Caco-2 (cell line): Measurements from ENCODE around the gene MPC1. TPM values are rescaled to one million over a fixed set of nuclear protein-coding genes. Genes with fewer than 3 reads are reported as not detected.
A peak's percentile ranks its signal among the peaks of the same experiment; 100 is the strongest.

Source experiments
- BruUV-seq: library from RNA; stranded (reverse); fragments of 400-500 nt; replicated peaks from 2 replicates; lab custom pipeline; 2021; lab: Mats Ljungman, UMichigan
- CTCF ChIA-PET: fragments of 300-600 bp; sonication (Branson Sonifier 250); formaldehyde crosslinking; loops from one replicate; lab custom pipeline; 2022; ENCODE audit warnings: antibody characterized with exemption; lab: Charles Lee
- POLR2A ChIA-PET: fragments of 300-600 bp; sonication (Branson Sonifier 250); formaldehyde crosslinking; loops from one replicate; lab custom pipeline; 2022; ENCODE audit warnings: antibody characterized with exemption; lab: Charles Lee
- DNase-seq, 2 experiments: peaks; one replicate each; pipeline versions ENCODE4 v3.0.0 to v3.0.0-alpha.2; 2020 to 2022
- H3K27me3 ChIP-seq: replicated peaks from 2 replicates; pipeline ENCODE4 v1.6.0; 2011; ENCODE audit warnings: low read length; ENCODE audit not compliant: control insufficient read depth, insufficient read depth
- H3K36me3 ChIP-seq: 2 replicates; pipeline ENCODE4 v1.5.1; 2011; ENCODE audit warnings: low read length; ENCODE audit not compliant: control insufficient read depth, insufficient read depth
- H3K4me1 ChIP-seq: fragments of 250-450 bp; sonication (Bioruptor Pico); 2 replicates; pipeline ENCODE4 v1.5.1; 2020; ENCODE audit warnings: mild to moderate bottlenecking
- H3K4me3 ChIP-seq: 2 replicates; pipeline ENCODE4 v1.5.1; 2011; ENCODE audit warnings: low read depth, mild to moderate bottlenecking, control low read depth, low read length
- H3K9me3 ChIP-seq: fragments of 250-450 bp; sonication (Bioruptor Pico); 2 replicates; pipeline ENCODE4 v1.5.1; 2020; ENCODE audit warnings: mild to moderate bottlenecking, moderate library complexity
- H3K27ac Mint-ChIP-seq: one replicate; pipeline ENCODE4 v1.8.0; 2022; ENCODE audit warnings: mixed read lengths; ENCODE audit not compliant: unreplicated experiment
- H3K27me3 Mint-ChIP-seq: one replicate; pipeline ENCODE4 v1.8.0; 2022; ENCODE audit warnings: mixed read lengths; ENCODE audit not compliant: insufficient read depth, unreplicated experiment
- H3K36me3 Mint-ChIP-seq: one replicate; pipeline ENCODE4 v1.8.0; 2022; ENCODE audit warnings: mild to moderate bottlenecking, mixed read lengths; ENCODE audit not compliant: insufficient read depth, unreplicated experiment
- H3K4me1 Mint-ChIP-seq: one replicate; pipeline ENCODE4 v1.8.0; 2022; ENCODE audit warnings: low read depth, mixed read lengths; ENCODE audit not compliant: unreplicated experiment
- H3K4me3 Mint-ChIP-seq: one replicate; pipeline ENCODE4 v1.8.0; 2022; ENCODE audit warnings: mild to moderate bottlenecking, moderate library complexity, mixed read lengths; ENCODE audit not compliant: unreplicated experiment
- H3K9me3 Mint-ChIP-seq: one replicate; pipeline ENCODE4 v1.8.0; 2022; ENCODE audit warnings: mixed read lengths; ENCODE audit not compliant: unreplicated experiment
- CTCF ChIP-seq, 2 experiments: fragments of 200-600 bp in 1 of 2; IDR thresholded peaks; 1 replicate in 1 of 2; 2 replicates in 1 of 2; pipeline versions ENCODE4 v1.5.1 to v1.8.0; 2011 to 2022; ENCODE audit warnings: antibody characterized with exemption in 1 of 2, control low read depth in 1 of 2, inconsistent platforms in 1 of 2, low read depth in 1 of 2, low read length in 1 of 2, mild to moderate bottlenecking in 1 of 2, moderate library complexity in 1 of 2; ENCODE audit not compliant: insufficient read depth in 1 of 2, severe bottlenecking in 1 of 2, unreplicated experiment in 1 of 2
- intact Hi-C: fragments of 100-400 bp; cut with micrococcal nuclease; formaldehyde crosslinking; loops from one replicate; pipeline ENCODE4 v1.10.0; 2022; ENCODE audit not compliant: unreplicated experiment
- total RNA-seq: library from RNA; stranded (reverse); gene quantifications from 2 replicates; pipeline ENCODE4 v1.2.3, GENCODE V29; 2022

Gene MPC1
- total RNA-seq, 1 experiment from 2014 or later = 19.7 TPM

GRCh38 chr6:166420351-166420750, 37.6 kb upstream of the MPC1 start:
- peak; percentile 29 to 38 for TF ChIP-seq CTCF (IDR thresholded peaks at IDR 0.05; ENCODE audit: insufficient read depth in 1 of 2, low read depth in 1 of 2, low read length in 1 of 2, severe bottlenecking in 1 of 2, unreplicated experiment in 1 of 2)
- ChIA-PET CTCF (no interaction called here), POLR2A (no interaction called here)
- H3K27me3 ChIP-seq = peaks cover 1% of the 10 kb centered on the region; the same call in 1 of the 2 replicates
- H3K4me1 Mint-ChIP-seq = peaks cover 7% of the 10 kb centered on the region
- intact Hi-C loops = loop anchor here (1.0 to 2.0 kb wide), 2 partner anchors 13 to 206 kb away; partner anchors contain the start of gene RPS6KA2
- DNase-seq = peak; percentile 58 to 69
- no peak overlapping the region for H3K27ac Mint-ChIP-seq
- no peak overlapping the region for H3K4me3 ChIP-seq
- H3K9me3 ChIP-seq = no peaks in the 10 kb centered on the region
- H3K4me1 ChIP-seq = peaks cover 6% of the 10 kb centered on the region; the same call in 1 of the 2 replicates
- H3K9me3 Mint-ChIP-seq = peaks cover 17% of the 10 kb centered on the region
- H3K27me3 Mint-ChIP-seq = peaks cover 9% of the 10 kb centered on the region
- no peak overlapping the region for H3K4me3 Mint-ChIP-seq
- BruUV-seq = no TSS peak
- no peaks in the 10 kb centered on the region for H3K36me3 ChIP-seq
- no peaks in the 10 kb centered on the region for H3K36me3 Mint-ChIP-seq

- ChIA-PET CTCF (no interaction called here), POLR2A (interaction anchor here (0.6 kb wide), 1 partner anchor 18 kb away, joined by 3 read pairs; no protein-coding TSS in a partner anchor)
- Histone ChIP-seq H3K4me1 (peaks cover 6% of the 10 kb centered on the region; the same call in 1 of the 2 replicates), H3K4me3 (no peak overlapping the region), H3K27me3 (peaks cover 1% of the 10 kb centered on the region; the same call in 1 of the 2 replicates), H3K36me3 (no peaks in the 10 kb centered on the region), H3K9me3 (no peaks in the 10 kb centered on the region)
- intact Hi-C loops = loop anchor here (1.0 to 2.0 kb wide), 2 partner anchors 14 to 207 kb away; partner anchors contain the start of gene RPS6KA2
- Mint-ChIP-seq H3K4me3 (no peak overlapping the region), H3K4me1 (peaks cover 7% of the 10 kb centered on the region), H3K9me3 (peaks cover 20% of the 10 kb centered on the region), H3K27ac (no peak overlapping the region), H3K36me3 (no peaks in the 10 kb centered on the region), H3K27me3 (peaks cover 9% of the 10 kb centered on the region)
- DNase-seq = no peak
- no peak for TF ChIP-seq CTCF (IDR thresholded peaks at IDR 0.05; ENCODE audit: insufficient read depth in 1 of 2, low read depth in 1 of 2, low read length in 1 of 2, severe bottlenecking in 1 of 2, unreplicated experiment in 1 of 2)
- no TSS peak for BruUV-seq
These were observed 37.0 kb upstream of the MPC1 start for GRCh38 chr6:166419717-166420116.

- no peaks in the 10 kb centered on the region for H3K9me3 ChIP-seq
- H3K9me3 Mint-ChIP-seq = peaks cover 20% of the 10 kb centered on the region
- H3K27me3 Mint-ChIP-seq = peaks cover 9% of the 10 kb centered on the region
- H3K4me3 ChIP-seq = no peak overlapping the region
- no TSS peak for BruUV-seq
- H3K27ac Mint-ChIP-seq = no peak overlapping the region
- peaks cover 6% of the 10 kb centered on the region; the same call in 1 of the 2 replicates for H3K4me1 ChIP-seq
- CTCF ChIA-PET = no interaction called here
- peaks cover 1% of the 10 kb centered on the region; the same call in 1 of the 2 replicates for H3K27me3 ChIP-seq
- intact Hi-C loops = no loop called here
- peaks cover 7% of the 10 kb centered on the region for H3K4me1 Mint-ChIP-seq
- H3K4me3 Mint-ChIP-seq = no peak overlapping the region
- no peak for TF ChIP-seq CTCF (IDR thresholded peaks at IDR 0.05; ENCODE audit: insufficient read depth in 1 of 2, low read depth in 1 of 2, low read length in 1 of 2, severe bottlenecking in 1 of 2, unreplicated experiment in 1 of 2)
- H3K36me3 ChIP-seq = no peaks in the 10 kb centered on the region
- no peaks in the 10 kb centered on the region for H3K36me3 Mint-ChIP-seq
- POLR2A ChIA-PET = interaction anchor here (0.6 kb wide), 1 partner anchor 19 kb away, joined by 3 read pairs; no protein-coding TSS in a partner anchor
- DNase-seq = no peak
These were observed 36.5 kb upstream of the MPC1 start for GRCh38 chr6:166419286-166419685.
